ENCODE measurements around the gene THAP4.

THAP4 gene

GRCh38 chr2:241638940-241639339 is 2.0 kb upstream of the THAP4 start:
- no peak for DNase-seq (ENCODE audit: low read depth in 2 of 2)

- no peak for DNase-seq (ENCODE audit: low read depth in 2 of 2)
Measured at GRCh38 chr2:241637795-241638660, 1.1 kb upstream of the THAP4 start.

GRCh38 chr2:241636182-241637017 is 558 bp downstream of the THAP4 start:
- DNase-seq (ENCODE audit: low read depth in 2 of 2): no peak

- no peak for DNase-seq (ENCODE audit: low read depth in 2 of 2)
Measured at GRCh38 chr2:241635756-241636155, 1.2 kb downstream of the THAP4 start.

GRCh38 chr2:241633561-241633960 is 3.4 kb downstream of the THAP4 start:
- no peak for DNase-seq (ENCODE audit: low read depth in 2 of 2)

- DNase-seq (ENCODE audit: low read depth in 2 of 2): no peak
Measured at GRCh38 chr2:241632478-241633325, 4.3 kb downstream of the THAP4 start.

- no peak for DNase-seq (ENCODE audit: low read depth in 2 of 2)
Measured at GRCh38 chr2:241629762-241630435, 7.1 kb downstream of the THAP4 start.

GRCh38 chr2:241627675-241628074 is 9.3 kb downstream of the THAP4 start:
- no peak for DNase-seq (ENCODE audit: low read depth in 2 of 2)

- DNase-seq (ENCODE audit: low read depth in 2 of 2): no peak
Measured at GRCh38 chr2:241620419-241620769, 16.6 kb downstream of the THAP4 start.

GRCh38 chr2:241619597-241620418 is 17.1 kb downstream of the THAP4 start:
- no peak for DNase-seq (ENCODE audit: low read depth in 2 of 2)

- DNase-seq (ENCODE audit: low read depth in 2 of 2): no peak
Measured at GRCh38 chr2:241618829-241619228, 18.1 kb downstream of the THAP4 start.

GRCh38 chr2:241618296-241618805 is 18.6 kb downstream of the THAP4 start:
- DNase-seq (ENCODE audit: low read depth in 2 of 2): no peak

GRCh38 chr2:241617431-241618154 is 19.4 kb downstream of the THAP4 start:
- DNase-seq (ENCODE audit: low read depth in 2 of 2): no peak

- DNase-seq (ENCODE audit: low read depth in 2 of 2): no peak
Measured at GRCh38 chr2:241616168-241617125, 20.5 kb downstream of the THAP4 start.

GRCh38 chr2:241615522-241616052 is 21.4 kb downstream of the THAP4 start:
- no peak for DNase-seq (ENCODE audit: low read depth in 2 of 2)

GRCh38 chr2:241615041-241615440 is 21.9 kb downstream of the THAP4 start:
- DNase-seq (ENCODE audit: low read depth in 2 of 2): no peak

- no peak for DNase-seq (ENCODE audit: low read depth in 2 of 2)
Measured at GRCh38 chr2:241613017-241613780, 23.8 kb downstream of the THAP4 start.

Data from stimulated activated CD8-positive, alpha-beta memory T cell treated with anti-CD3 and anti-CD28 coated beads, Interleukin-2, amount 100 ng/mL, for 1 hour (primary cell).